Motor neuron (in vitro differentiated cells): ENCODE results near the gene HPGD. TPM values are rescaled to one million over a fixed set of nuclear protein-coding genes. Genes with fewer than 3 reads are reported as not detected.
"Not testable (repeated sequence)": the region's sequence is repeated elsewhere in the genome, so short reads cannot be mapped to it uniquely, and the experiment has no call there.

Source experiments
- ATAC-seq, 8 experiments: fragments of 200-7000 bp; cut with Tn5 transposase; replicated peaks in 6 of 8; 2 replicates each; pipeline ENCODE4 v1.8.0; 2021; ENCODE audit warnings: mild to moderate bottlenecking in 8 of 8, moderate library complexity in 8 of 8
- H3K27ac ChIP-seq, 2 donors: fragments of 250-450 bp; sonication (Bioruptor Pico); 2 replicates each; pipeline ENCODE4 v1.9.0; 2021; ENCODE audit warnings: antibody characterized with exemption in 2 of 2, mild to moderate bottlenecking in 2 of 2, moderate library complexity in 1 of 2
- H3K4me1 ChIP-seq, 2 donors: fragments of 250-450 bp; sonication (Bioruptor Pico); replicated peaks in 1 of 2; 2 replicates each; pipeline ENCODE4 v1.6.1; 2021; ENCODE audit warnings: antibody characterized with exemption in 2 of 2, mild to moderate bottlenecking in 2 of 2, moderate library complexity in 1 of 2
- H3K4me3 ChIP-seq, 5 donors: fragments of 250-450 bp; sonication (Bioruptor Pico); 2 replicates each; pipeline ENCODE4 v1.9.0; 2021; ENCODE audit warnings: antibody characterized with exemption in 5 of 5, mild to moderate bottlenecking in 5 of 5, moderate library complexity in 4 of 5
- WGBS, 10 experiments: fragments of 450-650 bp; shearing (Covaris generic); methylation state at CpG; one replicate each; pipeline ENCODE4 v1.0.0; 2022; 5-methylcytosine and 5-hydroxymethylcytosine counted together
- in situ Hi-C, 9 experiments: fragments of 400-800 bp; cut with MboI; loops; one replicate each; pipeline ENCODE4 v1.15.0; 2021; ENCODE audit warnings: low sequenced_read_pairs in 9 of 9, low pct_unique_long_range_greater_than_20kb in 2 of 9; ENCODE audit not compliant: unreplicated experiment in 9 of 9
- total RNA-seq, 8 experiments: library from RNA; unstranded; fragments of 300-600 nt; gene quantifications; 2 replicates each; pipeline versions ENCODE4 v1.2.3 to v1.2.4, GENCODE V29; 2022

The HPGD gene
- total RNA-seq, 8 experiments from 2014 or later: 0.08 to 3.8 (median 0.96) TPM

DNA sequence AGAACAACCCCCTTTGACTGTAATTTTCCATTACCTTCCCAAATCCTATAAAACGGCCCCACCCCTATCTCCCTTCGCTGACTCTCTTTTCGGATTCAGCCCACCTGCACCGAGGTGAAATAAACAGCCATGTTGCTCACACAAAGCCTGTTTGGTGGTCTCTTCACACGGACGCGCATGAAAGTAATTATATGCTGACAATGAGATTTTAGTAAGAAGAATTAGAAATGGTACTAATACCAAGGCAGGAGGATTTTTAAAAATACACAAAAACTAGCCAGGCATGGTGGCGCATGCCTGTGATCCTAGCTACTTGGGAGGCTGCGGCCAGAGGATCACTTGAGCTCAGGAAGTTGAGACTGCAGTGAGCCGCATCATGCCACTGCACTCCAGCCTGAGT lies 33.9 kb downstream of the HPGD start:
- H3K4me1 ChIP-seq, H3K4me3 ChIP-seq, ATAC-seq, in situ Hi-C loops, H3K27ac ChIP-seq: not testable (repeated sequence)
- WGBS, 10 experiments: 100% methylated on average over 1 to 3 of the region's 10 CpGs; no CpG with 5 or more reads in 7 of the 10 experiments

DNA sequence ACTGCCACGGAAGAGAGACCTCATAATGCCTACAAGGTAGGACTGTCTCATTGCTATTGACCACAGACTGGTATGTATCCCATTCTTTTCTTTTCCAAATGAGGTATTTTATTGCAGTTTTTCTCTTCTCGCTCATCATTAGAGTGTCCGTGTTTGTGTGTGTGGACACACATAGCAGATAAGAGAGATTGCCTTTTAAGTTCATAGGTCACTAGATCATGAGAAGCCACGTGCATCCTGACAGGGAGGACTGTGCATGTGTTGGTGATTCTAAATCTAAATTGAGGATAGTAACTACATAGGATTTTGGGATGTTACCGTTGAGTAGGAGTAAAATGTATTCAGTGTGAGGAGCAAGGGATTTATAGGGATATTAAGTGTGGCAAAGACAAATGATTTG lies 37.3 kb downstream of the HPGD start:
- no peak for ATAC-seq
- in situ Hi-C loops: no loop called here
- WGBS, 10 experiments: 20 to 97% (median 68%) methylated on average over 1 to 5 of the region's 5 CpGs; no CpG with 5 or more reads in 1 of the 10 experiments
- Histone ChIP-seq H3K4me3 (no peak overlapping the region), H3K4me1 (no peaks in the 10 kb centered on the region), H3K27ac (no peak overlapping the region)

GRCh38 chr4:174483792-174484191 lies 38.5 kb downstream of the HPGD start:
- no peak for ATAC-seq
- no peak overlapping the region for H3K27ac ChIP-seq
- no peak overlapping the region for H3K4me3 ChIP-seq
- in situ Hi-C loops: no loop called here
- 41 to 100% (median 88%) methylated on average over 1 to 3 of the region's 3 CpGs for WGBS, 10 experiments
- H3K4me1 ChIP-seq: no peaks in the 10 kb centered on the region

DNA sequence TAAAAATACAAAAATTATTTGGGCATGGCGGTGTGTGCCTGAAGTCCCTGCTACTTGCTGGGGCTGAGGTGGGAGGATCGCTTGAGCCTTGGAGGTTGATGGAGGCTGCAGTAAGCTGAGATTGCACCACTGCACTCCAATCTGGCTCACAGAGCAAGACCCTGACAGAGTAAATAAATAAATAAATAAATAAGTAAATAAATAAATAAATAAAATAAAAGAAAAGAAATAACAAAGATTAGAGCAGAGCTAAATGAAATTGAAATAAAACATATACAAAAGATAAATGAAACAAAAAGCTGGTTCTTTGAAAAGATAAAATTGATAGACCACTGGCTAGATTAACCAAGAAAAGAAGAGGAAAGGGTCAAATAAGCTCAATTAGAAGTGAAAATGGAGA lies 43.1 kb downstream of the HPGD start:
- in situ Hi-C loops: no loop called here
- no peak for ATAC-seq
- Histone ChIP-seq H3K4me1 (no peaks in the 10 kb centered on the region), H3K27ac (no peak overlapping the region), H3K4me3 (no peak overlapping the region)
- WGBS, 10 experiments: 80 to 100% (median 92%) methylated on average over 1 to 2 of the region's 2 CpGs; no CpG with 5 or more reads in 3 of the 10 experiments

DNA sequence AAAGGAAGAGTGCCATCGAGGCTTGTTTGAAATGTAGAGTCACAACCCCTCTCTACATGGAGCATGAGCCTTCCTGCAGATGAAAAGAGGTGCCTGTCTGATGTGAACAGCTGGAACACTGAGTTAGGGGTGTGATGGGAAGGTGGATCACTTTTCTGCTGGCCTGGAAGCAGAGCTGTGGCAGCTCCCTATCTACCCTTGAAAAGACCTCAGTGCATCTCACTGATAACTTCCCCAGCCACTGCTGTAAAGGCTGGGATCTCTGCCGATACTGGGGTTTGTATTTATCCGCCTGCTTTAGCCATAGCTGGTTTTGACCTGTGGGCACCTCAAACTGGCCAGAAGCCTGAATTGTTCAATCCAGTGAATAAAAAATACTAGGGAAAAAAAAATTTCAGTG lies 46.8 kb downstream of the HPGD start:
- in situ Hi-C loops: no loop called here
- Histone ChIP-seq H3K4me3 (no peak overlapping the region), H3K27ac (no peak overlapping the region), H3K4me1 (no peaks in the 10 kb centered on the region)
- 17 to 100% (median 83%) methylated on average over 1 to 3 of the region's 3 CpGs; no CpG with 5 or more reads in 3 of the 10 experiments for WGBS, 10 experiments
- ATAC-seq: no peak

GRCh38 chr4:174474457-174475075 lies 47.7 kb downstream of the HPGD start:
- WGBS, 10 experiments: 15 to 100% (median 41%) methylated on average over 1 to 6 of the region's 8 CpGs; no CpG with 5 or more reads in 2 of the 10 experiments

GRCh38 chr4:174467107-174467506 lies 55.2 kb downstream of the HPGD start:
- in situ Hi-C loops: no loop called here
- no peak overlapping the region for H3K4me3 ChIP-seq
- no peaks in the 10 kb centered on the region for H3K4me1 ChIP-seq
- H3K27ac ChIP-seq: no peak overlapping the region
- no peak for ATAC-seq
- 6 to 100% (median 84%) methylated on average over 2 to 3 of the region's 3 CpGs; no CpG with 5 or more reads in 3 of the 10 experiments for WGBS, 10 experiments

More at GRCh38 chr4:174474457-174475075, 47.7 kb downstream of the HPGD start:
- Histone ChIP-seq H3K27ac (no peak overlapping the region), H3K4me1 (no peaks in the 10 kb centered on the region), H3K4me3 (no peak overlapping the region)
- ATAC-seq: peak in 3 of 8 experiments; percentile 24 to 84 (median 53)
- in situ Hi-C loops: no loop called here

- Histone ChIP-seq H3K4me3 (no peak overlapping the region), H3K4me1 (no peaks in the 10 kb centered on the region), H3K27ac (no peak overlapping the region)
- ATAC-seq: no peak
- in situ Hi-C loops: no loop called here
- 0 to 100% (median 73%) methylated on average over 1 to 3 of the region's 3 CpGs; no CpG with 5 or more reads in 1 of the 10 experiments for WGBS, 10 experiments
Measured at GRCh38 chr4:174464949-174465348, 57.3 kb downstream of the HPGD start.

DNA sequence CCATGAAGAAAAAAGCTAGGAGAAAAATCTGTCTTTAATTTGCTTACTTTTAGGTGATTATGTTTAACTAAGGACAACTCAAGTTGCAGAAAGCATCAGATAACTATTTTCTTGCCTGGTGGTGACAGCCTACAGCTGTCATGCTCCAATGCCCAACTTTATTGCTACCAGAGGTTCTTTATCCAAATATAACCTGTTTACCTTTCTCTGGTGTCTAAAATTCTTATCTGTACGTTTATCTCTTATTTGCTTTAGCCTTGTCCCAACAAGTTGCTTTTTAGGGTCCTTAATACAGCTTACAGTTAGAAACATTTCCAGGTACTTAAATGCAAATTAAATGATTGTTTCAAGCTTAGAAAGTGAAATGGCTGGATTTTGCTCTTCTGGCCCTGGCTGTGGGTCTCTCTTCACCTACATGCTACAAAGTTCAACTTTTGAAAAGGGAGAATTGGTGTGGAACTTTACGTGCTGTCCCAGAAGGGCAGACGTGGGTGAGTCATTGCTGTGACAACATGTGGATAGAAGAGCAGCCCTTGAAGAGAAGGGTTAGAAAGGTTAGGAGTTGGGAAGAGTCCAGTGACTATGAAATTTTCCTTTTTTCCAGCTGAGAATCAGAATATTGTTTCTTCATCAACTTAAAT lies 60.7 kb downstream of the HPGD start:
- Histone ChIP-seq H3K4me3 (no peak overlapping the region), H3K4me1 (no peaks in the 10 kb centered on the region), H3K27ac (no peak overlapping the region)
- 0 to 77% (median 45%) methylated on average over 1 to 3 of the region's 3 CpGs for WGBS, 10 experiments
- in situ Hi-C loops: no loop called here
- ATAC-seq: no peak

- H3K4me3 ChIP-seq: no peak overlapping the region
- H3K4me1 ChIP-seq: no peaks in the 10 kb centered on the region
- in situ Hi-C loops: no loop called here
- H3K27ac ChIP-seq: no peak overlapping the region
- ATAC-seq: peak in 1 of 8 experiments; percentile 36
- WGBS, 10 experiments: 8 to 88% (median 40%) methylated on average over 1 of the region's 1 CpG; no CpG with 5 or more reads in 1 of the 10 experiments
Measured at GRCh38 chr4:174460684-174461083, 61.6 kb downstream of the HPGD start.

GRCh38 chr4:174457468-174457867 lies 64.8 kb downstream of the HPGD start:
- no peak overlapping the region for H3K27ac ChIP-seq
- H3K4me3 ChIP-seq: no peak overlapping the region
- 18 to 95% (median 76%) methylated on average over 1 to 6 of the region's 6 CpGs for whole genome bisulfite sequencing, 10 experiments
- in situ Hi-C loops: no loop called here
- ATAC-seq: no peak
- no peaks in the 10 kb centered on the region for H3K4me1 ChIP-seq

DNA sequence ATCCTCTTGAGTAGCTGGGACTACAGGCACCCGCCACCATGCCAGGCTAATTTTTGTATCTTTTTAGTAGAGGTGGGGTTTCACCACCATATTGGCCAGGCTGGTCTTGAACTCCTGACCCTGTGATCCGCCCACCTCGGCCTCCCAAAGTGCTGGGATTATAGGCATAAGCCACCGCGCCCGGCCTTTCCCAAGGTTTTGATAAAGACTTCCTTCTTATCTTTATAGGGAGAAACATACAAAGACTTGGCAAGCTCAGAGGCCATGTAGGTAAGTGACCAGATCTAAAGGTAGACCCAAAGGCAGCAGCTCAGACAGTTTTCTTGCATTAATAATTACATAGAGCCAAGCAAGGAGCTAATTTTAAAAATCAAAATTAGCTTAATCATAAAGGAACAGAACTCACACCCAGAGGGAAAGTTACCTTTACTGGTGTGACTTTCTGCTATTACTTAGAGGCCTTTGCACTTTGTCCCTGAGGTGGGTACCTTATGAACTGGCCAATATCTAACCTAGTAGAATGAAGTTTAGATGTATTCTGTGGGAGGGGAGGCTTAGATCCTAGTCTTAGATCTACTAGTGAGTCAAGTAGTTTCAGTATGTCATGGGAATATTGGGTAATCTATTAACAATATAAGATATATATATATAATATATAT lies 67.3 kb downstream of the HPGD start:
- Histone ChIP-seq H3K27ac (no peak overlapping the region), H3K4me1 (no peaks in the 10 kb centered on the region), H3K4me3 (no peak overlapping the region)
- 68 to 100% (median 90%) methylated on average over 1 to 6 of the region's 6 CpGs; no CpG with 5 or more reads in 4 of the 10 experiments for WGBS, 10 experiments
- no peak for ATAC-seq
- in situ Hi-C loops: no loop called here

DNA sequence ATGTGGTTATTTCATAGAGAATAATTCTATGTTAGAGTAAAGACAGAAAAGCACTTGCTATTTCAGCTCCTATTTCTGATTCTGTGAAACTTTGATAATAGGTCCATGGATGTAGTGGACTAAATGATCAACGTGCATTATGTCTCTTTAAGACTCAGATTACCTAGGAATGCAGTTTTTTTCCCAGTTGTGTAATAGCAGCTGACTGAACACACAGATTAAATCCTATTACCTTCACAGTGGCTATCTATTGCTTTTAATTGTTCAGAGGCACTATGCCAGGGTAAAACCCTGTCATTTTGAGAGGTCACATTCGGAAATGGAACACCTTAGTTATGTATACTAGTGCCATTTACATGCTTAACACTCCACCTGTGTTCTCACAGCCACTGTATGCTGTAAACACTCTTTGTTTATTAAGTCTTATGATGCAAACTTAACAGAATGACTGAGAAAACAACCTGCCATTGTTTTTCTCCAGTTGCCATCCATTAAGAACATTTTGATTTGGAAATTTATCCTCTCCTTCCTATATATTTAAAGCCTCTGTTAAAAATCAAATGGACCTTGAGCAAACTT lies 70.5 kb downstream of the HPGD start:
- no peak for ATAC-seq
- Histone ChIP-seq H3K27ac (no peak overlapping the region), H3K4me3 (no peak overlapping the region), H3K4me1 (no peaks in the 10 kb centered on the region)
- in situ Hi-C loops: no loop called here
- WGBS, 10 experiments: 6 to 75% (median 54%) methylated on average over 1 to 2 of the region's 2 CpGs; no CpG with 5 or more reads in 2 of the 10 experiments
